ENCODE results near the gene SP6.

SP6 gene

DNA sequence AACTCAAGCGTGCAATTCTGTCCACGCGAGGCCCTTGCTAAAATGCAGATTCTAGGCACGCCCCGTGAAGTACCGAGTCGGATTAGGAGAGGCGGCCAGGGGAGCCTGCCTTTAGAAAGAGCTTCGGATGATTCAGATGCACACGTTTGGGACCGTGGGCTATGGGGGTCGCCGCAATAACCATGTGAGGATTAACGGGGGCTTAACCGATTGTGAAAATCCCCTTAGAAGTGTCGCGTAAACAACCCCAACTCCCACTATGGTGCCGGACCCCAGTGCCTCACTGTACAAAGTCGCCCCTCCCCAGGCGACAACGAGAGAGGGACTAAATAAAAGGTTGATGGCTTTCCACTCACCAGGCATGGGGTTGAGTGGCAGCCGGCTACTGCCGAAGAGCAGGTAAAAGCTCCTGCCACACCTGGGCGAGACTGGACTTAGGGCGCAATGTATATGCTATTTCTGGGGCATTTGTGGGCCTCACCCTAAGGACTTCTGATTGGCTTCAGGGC, 44.4 kb upstream of the SP6 start:
- no peak for TF ChIP-seq ZFX (IDR thresholded peaks at IDR 0.05)
- TF ChIP-seq, protein P1, sequence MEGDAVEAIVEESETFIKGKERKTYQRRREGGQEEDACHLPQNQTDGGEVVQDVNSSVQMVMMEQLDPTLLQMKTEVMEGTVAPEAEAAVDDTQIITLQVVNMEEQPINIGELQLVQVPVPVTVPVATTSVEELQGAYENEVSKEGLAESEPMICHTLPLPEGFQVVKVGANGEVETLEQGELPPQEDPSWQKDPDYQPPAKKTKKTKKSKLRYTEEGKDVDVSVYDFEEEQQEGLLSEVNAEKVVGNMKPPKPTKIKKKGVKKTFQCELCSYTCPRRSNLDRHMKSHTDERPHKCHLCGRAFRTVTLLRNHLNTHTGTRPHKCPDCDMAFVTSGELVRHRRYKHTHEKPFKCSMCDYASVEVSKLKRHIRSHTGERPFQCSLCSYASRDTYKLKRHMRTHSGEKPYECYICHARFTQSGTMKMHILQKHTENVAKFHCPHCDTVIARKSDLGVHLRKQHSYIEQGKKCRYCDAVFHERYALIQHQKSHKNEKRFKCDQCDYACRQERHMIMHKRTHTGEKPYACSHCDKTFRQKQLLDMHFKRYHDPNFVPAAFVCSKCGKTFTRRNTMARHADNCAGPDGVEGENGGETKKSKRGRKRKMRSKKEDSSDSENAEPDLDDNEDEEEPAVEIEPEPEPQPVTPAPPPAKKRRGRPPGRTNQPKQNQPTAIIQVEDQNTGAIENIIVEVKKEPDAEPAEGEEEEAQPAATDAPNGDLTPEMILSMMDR (conservative IDR thresholded peaks at IDR 0.05), result no peak

DNA sequence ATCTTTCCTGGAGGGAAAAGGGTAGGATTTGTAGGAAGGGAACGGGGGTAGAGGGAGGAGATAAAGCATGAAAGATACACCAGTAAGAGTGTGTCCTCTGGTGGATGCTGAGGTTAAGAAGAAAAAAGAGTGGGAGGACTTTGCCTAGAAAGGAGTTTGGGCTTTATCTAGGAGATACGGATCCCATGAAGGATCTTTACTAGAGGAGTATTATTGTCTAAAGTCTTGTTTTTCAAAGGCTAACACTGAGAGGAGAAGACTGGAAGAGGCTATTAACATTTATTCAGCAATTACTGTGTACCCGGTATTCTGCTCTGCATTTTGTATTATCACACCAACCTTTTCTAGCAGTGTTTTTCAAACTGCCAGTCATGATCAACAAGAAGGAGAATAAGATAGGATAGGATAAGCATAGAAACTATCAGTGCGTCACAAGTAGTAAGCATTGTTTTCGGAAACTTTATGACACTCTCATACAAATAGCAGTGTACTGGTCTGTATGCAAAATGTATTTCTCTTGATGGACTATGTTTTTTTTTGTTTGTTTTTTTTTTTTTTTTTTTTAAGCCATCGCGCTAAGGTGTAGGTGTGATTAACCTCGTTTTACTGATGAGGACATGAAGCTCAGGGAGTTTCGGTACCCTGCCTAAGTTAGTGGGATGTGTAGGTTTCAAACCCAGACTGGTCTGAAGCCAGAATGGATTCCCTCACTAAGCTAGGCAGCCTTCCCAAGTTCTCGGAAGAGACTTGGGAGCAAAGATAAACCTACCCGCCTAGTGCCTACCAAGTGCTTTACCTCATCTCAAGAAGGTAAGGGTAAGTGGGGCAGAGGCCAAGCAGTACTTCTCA, 43.8 kb upstream of the SP6 start:
- TF ChIP-seq, protein P1 (conservative IDR thresholded peaks at IDR 0.05), result no peak
- TF ChIP-seq ZFX (IDR thresholded peaks at IDR 0.05), result no peak
- H3K27ac ChIP-seq, result peak overlapping the region; percentile 91

More for the DNA sequence above, 44.4 kb upstream of the SP6 start:
- peak overlapping the region; percentile 91 for H3K27ac ChIP-seq

DNA sequence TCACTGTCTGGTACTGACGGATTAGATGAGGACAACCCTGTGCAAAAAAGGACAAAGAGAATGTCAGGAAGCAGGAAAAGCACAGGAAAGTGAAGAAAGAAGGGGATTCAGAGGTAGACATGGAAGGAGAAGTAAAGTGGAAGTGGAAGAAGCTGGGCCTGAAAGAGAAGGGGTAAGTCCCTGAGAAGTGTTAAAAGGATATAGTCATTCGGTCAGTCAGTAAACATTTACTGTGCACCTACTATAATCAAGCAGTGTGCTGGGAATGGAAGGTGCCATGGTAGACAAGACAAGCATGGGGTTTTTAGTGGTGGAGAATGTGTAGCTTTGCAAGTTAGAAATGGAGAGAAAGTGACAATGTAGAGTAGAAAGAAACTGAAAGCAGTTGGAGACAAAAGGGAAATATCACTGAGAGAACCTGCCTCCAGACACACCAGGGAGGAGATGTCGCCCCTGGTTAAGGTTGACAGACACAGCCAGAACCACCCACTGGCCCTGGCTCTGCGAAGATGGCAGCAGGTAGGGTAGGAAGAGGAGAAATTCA, 40.7 kb upstream of the SP6 start:
- no peak overlapping the region for H3K27ac ChIP-seq
- TF ChIP-seq ZFX (IDR thresholded peaks at IDR 0.05), result no peak
- TF ChIP-seq, protein P1 (conservative IDR thresholded peaks at IDR 0.05), result no peak

DNA sequence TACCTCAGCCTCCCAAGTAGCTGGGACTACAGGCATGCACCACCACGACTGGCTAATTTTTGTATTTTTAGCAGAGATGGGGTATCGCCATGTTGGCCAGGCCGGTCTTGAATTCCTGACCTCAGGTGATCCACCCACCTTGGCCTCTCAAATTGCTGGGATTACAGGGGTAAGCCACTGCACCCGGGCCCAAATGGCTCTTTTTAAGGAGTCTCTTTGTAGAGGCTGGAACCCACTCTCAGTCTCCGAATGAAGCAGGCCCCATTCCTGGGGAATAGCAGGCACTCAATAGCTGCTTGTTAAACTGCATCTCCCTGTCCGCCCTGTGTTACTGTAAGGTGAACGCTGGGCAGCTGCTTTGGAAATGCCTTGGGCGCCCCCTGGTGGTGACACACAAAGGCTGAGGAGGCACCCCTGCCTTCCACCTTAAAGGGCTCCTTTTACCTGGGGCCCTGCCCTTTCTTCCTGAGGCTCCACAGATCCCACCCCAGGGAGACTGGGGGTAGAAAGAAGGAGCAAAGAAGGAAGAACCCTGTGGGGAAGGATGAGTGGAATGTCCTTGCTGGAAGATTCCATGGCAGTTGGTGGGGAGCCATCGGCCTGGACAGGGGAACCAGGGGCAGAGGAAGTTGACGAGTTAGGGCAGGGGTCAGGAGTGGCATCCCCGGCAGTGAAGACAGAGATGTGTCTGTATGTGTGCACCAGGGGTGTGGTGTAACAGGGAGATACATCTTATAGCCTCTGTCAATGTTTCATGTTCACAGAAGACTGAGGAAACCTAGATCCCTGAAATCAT, 39.0 kb upstream of the SP6 start:
- TF ChIP-seq, protein P1 (conservative IDR thresholded peaks at IDR 0.05), result peak; percentile 96
- TF ChIP-seq ZFX (IDR thresholded peaks at IDR 0.05), result no peak
- H3K27ac ChIP-seq, result no peak overlapping the region

DNA sequence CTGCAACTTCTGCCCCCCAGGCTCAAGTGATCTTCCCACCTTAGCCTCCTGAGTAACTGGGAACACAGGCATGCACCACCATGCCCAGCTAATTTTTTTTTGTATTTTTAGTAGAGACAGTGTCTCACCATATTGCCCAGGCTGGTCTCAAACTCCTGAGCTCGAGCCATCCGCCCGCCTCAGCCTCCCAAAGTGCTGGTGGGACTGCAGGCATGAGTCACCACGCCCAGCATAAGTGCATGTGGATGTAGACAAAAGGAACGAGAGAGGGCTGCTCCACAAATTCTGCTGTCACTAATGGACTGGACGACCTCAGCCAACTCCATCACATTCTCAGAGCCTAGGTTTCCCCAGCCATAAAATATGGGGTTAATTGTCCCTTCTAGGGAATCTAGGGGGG, 37.3 kb upstream of the SP6 start:
- no peak for TF ChIP-seq ZFX (IDR thresholded peaks at IDR 0.05)
- TF ChIP-seq, protein P1 (conservative IDR thresholded peaks at IDR 0.05), result no peak
- no peak overlapping the region for H3K27ac ChIP-seq

DNA sequence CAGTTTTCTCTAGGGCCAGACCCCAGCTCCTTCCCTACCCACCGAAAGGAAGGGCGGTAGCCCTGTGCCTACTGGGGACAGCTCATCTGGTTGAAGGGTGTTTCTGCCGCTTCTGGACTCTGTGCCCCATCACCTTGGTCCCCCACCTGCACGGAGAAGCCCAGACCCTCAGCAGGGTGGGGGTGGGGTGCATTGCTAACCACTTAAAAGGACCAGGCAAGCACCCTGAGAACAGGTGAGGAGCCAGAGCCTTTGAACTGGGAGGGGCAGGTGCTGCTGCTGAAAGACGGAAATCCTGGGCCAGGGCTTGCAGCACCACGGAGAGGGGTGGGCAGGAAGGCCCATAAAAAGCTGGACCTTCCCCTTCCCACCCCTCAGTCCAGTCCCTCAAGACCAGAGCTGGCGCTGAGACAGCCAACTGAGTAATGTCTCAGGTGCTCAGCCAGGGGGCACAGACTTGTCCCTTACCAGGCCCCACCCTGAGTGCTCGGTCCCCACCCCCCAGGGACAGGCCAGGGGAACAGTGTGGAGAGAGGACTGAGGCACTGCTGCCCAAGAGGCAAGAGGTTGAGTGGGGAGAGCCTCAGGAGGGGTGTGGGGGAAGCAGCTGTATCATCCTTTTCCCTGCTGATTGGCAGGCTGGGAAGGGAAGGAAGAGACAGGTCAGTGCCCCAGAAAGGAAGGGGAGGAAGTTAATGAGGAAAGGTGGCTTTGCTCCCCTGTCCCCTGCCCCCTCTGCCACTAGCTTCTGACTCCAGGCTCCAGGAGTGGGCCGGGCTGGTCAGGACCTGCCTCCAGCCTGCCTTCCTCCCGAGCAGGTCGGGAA, 34.2 kb upstream of the SP6 start:
- TF ChIP-seq ZFX (IDR thresholded peaks at IDR 0.05), result no peak
- TF ChIP-seq, protein P1 (conservative IDR thresholded peaks at IDR 0.05), result no peak
- H3K27ac ChIP-seq, result peak overlapping the region; percentile 83
